Mammary epithelial cell (primary cell): Measurements from ENCODE around the gene E2F2.

ENCODE experiments used
- CTCF ChIP-seq, 2 donors: IDR thresholded peaks in 1 of 2; conservative IDR thresholded peaks in 1 of 2; 2 replicates each; pipeline ENCODE4 v1.5.1; 2011 to 2012; ENCODE audit warnings: inconsistent platforms in 2 of 2, low read length in 2 of 2, mild to moderate bottlenecking in 2 of 2, control low read depth in 1 of 2, low read depth in 1 of 2; ENCODE audit not compliant: insufficient read depth in 1 of 2; ENCODE audit errors: extremely low read depth in 1 of 2
- EZH2 ChIP-seq: IDR thresholded peaks from 2 replicates; pipeline ENCODE4 v1.6.1; 2012; ENCODE audit warnings: low read length, inconsistent platforms, borderline replicate concordance

- TF ChIP-seq CTCF (conservative IDR thresholded peaks at IDR 0.05 in 1 of 2, IDR thresholded peaks at IDR 0.05 in 1 of 2; ENCODE audit: extremely low read depth in 1 of 2, insufficient read depth in 1 of 2, low read depth in 1 of 2, low read length in 2 of 2) (no peak), EZH2 (no peak)
Observed at GRCh38 chr1:23471473-23472075, 59.5 kb downstream of the E2F2 start.
